GM19025 (cell line): ENCODE data around the gene RHBDL1.

Experiments used
- ATAC-seq: cut with Tn5 transposase; IDR thresholded peaks from one replicate; pipeline ENCODE4 v1.9.1; 2021; ENCODE audit warnings: mild to moderate bottlenecking, low read depth, moderate library complexity; ENCODE audit not compliant: unreplicated experiment

Gene RHBDL1

GRCh38 chr16:674968-675883 lies at the start of gene RHBDL1:
Gene RHBDL1 (plus strand): TSS chr16:675671. CDS start chr16:675791, 120 bp downstream.
- no peak for ATAC-seq

GRCh38 chr16:625977-626765 lies 49.3 kb upstream of the RHBDL1 start:
- ATAC-seq = no peak

- no peak for ATAC-seq
Measured at GRCh38 chr16:626787-627453, 48.6 kb upstream of the RHBDL1 start.

- no peak for ATAC-seq
Measured at GRCh38 chr16:627454-628239, 47.8 kb upstream of the RHBDL1 start.

- ATAC-seq = no peak
Measured at GRCh38 chr16:628321-629061, 47.0 kb upstream of the RHBDL1 start.

GRCh38 chr16:629185-629832 lies 46.2 kb upstream of the RHBDL1 start:
- ATAC-seq = no peak

- ATAC-seq = no peak
Measured at GRCh38 chr16:629833-630248, 45.6 kb upstream of the RHBDL1 start.

- ATAC-seq = no peak
Measured at GRCh38 chr16:630249-630814, 45.1 kb upstream of the RHBDL1 start.

- ATAC-seq = no peak
Measured at GRCh38 chr16:630815-631405, 44.6 kb upstream of the RHBDL1 start, which contains the start of gene WFIKKN1. Gene WFIKKN1 (plus strand): TSS chr16:630985. CDS start chr16:631254, 269 bp downstream.

- ATAC-seq = no peak
Measured at GRCh38 chr16:631808-632358, 43.6 kb upstream of the RHBDL1 start.

- ATAC-seq = no peak
Measured at GRCh38 chr16:632486-633335, 42.8 kb upstream of the RHBDL1 start.

GRCh38 chr16:633336-634050 lies 42.0 kb upstream of the RHBDL1 start:
- no peak for ATAC-seq

GRCh38 chr16:634051-634670 lies 41.3 kb upstream of the RHBDL1 start:
- ATAC-seq = no peak

GRCh38 chr16:634996-635395 lies 40.5 kb upstream of the RHBDL1 start:
- no peak for ATAC-seq

GRCh38 chr16:635573-636205 lies 39.8 kb upstream of the RHBDL1 start:
- ATAC-seq = no peak
